Measurements from ENCODE around the gene SLC29A1. TPM values are rescaled to one million over a fixed set of nuclear protein-coding genes. Genes with fewer than 3 reads are reported as not detected.

The SLC29A1 gene
- total RNA-seq (2022; extraction: Qiagen RNA extraction): 40.5 to 52.5 TPM (median 48.2 TPM) in 5 replicates

DNA sequence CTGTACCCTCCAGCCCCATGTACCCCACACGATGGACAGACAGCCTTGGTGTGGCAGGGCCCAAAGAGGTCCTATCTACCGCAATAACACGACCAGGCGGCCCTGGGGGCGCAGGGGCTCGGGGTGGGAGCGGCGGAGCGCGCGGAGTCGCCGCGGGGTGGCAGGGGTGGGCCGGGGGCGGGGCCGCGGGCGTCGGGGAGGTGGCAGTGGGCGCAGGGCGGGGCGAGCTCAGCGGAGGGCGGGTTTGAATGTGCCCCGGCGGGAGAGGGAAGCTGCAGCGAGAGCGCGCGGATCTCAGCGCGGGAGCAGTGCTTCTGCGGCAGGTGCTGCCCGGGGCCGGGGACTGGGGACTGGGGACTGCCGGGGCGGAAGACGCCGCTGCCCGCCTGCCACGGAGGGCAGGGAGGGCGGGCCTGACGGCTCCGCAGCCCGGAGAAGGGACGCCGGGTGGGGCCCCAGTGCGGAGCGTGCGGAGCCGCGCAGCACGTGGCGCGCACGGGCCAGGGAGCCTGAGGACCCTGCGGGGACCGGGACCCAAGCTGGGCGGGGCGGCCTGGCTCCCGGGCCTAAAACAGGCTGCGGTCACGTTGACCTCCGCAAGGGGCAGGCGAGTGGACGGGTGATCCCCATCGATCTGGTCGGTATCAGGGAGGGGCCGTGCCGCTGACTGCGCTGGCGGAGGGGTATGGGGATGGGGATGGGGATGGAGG lies at the start of gene SLC29A1:
Gene SLC29A1 (plus strand): TSS at position 277 of the 710 bp plus-strand sequence. CDS start 3,719 bp downstream, outside the sequence.

GRCh38 chr6:44216677-44217331 lies 6.6 kb upstream of the SLC29A1 start, which contains the start of gene MYMX:
MYMX (plus strand) TSS chr6:44216926; CDS start chr6:44217472, 546 bp downstream.

DNA sequence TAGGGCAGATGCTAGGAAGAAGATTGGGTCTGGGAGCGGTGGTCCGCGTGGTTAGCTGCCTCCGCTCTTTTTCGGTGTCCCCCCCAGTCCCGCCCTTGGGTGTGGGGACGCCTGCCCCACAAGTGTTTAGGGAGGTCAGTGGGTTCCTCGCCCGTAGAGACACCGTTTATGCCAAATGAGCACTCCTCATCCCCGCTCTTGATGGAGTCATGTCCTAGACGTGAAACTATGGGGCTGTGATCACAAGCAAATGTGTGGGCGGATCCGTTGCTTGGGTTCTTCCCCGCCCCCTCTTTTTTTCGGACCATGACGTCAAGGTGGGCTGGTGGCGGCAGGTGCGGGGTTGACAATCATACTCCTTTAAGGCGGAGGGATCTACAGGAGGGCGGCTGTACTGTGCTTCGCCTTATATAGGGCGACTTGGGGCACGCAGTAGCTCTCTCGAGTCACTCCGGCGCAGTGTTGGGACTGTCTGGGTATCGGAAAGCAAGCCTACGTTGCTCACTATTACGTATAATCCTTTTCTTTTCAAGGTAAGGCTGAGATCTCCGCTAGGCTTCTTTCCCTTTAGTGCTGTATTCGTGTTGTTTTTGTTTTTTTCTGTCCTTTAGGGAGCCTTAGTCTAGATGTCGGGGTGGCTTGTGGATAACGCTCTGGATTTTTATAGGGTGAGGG lies 23.4 kb downstream of the SLC29A1 start, which contains the start of gene HSP90AB1:
Gene HSP90AB1 (plus strand): TSS at position 439 of the 675 bp plus-strand sequence. CDS start 1,529 bp downstream, outside the sequence.

GRCh38 chr6:44257025-44257752 lies 33.8 kb downstream of the SLC29A1 start, which contains the start of gene SLC35B2:
SLC35B2 (minus strand) TSS chr6:44257528; CDS start chr6:44257410, 118 bp downstream.

GRCh38 chr6:44265007-44265721 lies 41.8 kb downstream of the SLC29A1 start, which contains the start of gene NFKBIE:
NFKBIE (minus strand) TSS chr6:44265551; CDS start chr6:44265346, 205 bp downstream.

DNA sequence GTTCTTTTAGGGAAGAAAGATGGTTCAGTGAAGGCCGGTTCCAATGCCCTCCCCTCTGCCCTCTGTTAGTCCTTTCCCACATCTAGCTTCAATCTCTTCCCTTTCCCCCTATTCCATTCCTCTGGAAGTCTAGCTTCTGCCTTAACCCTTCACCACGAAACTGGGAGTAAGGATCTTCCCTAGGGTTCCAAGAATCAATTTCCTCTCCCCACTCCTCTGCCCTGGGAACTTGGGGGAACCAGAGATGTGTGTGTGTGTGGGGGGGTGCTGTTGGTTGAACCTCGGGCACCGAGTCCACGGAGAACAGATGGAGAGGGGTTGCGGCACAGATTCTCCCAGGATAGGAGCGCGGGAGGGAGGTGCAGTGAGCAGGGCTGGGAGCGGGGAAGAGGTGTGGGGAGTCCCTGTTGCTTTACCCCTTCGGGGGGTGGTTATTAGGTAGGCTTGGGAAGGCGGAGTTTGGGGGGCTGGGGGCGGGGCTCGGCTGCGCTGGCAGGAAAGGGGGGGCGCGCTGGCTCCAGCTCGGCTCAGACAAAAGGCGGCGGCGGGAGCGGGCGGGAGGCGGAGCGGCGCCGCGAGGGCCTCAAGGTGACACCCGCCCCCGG lies 46.6 kb downstream of the SLC29A1 start, which contains the start of gene TMEM151B:
Gene TMEM151B (plus strand): TSS at position 530 of the 605 bp plus-strand sequence. CDS start 293 bp downstream, outside the sequence.

Other genes starting within 250 kb of the SLC29A1 start
- gene MRPL14, start 96.1 kb upstream of the SLC29A1 start, total RNA-seq (2022; extraction: Qiagen RNA extraction): 56.6 to 72.7 TPM (median 66.3 TPM) in 5 replicates
- gene TMEM63B, start 96.0 kb upstream of the SLC29A1 start, total RNA-seq (2022; extraction: Qiagen RNA extraction): 11.7 to 16.2 TPM (median 14.1 TPM) in 5 replicates
- gene CAPN11, start 64.8 kb upstream of the SLC29A1 start, total RNA-seq (2022; extraction: Qiagen RNA extraction): 0.05 TPM in 1 of 5 replicates, not detected in the others
- not detected in 5 replicates for gene MYMX, start 6.7 kb upstream of the SLC29A1 start, total RNA-seq (2022; extraction: Qiagen RNA extraction)
- gene HSP90AB1, start 23.5 kb downstream of the SLC29A1 start, total RNA-seq (2022; extraction: Qiagen RNA extraction): 1,035 to 1,319 TPM (median 1,095 TPM) in 5 replicates
- gene SLC35B2, start 33.9 kb downstream of the SLC29A1 start, total RNA-seq (2022; extraction: Qiagen RNA extraction): 55.0 to 66.9 TPM (median 65.8 TPM) in 5 replicates
- 5.7 to 8.2 TPM (median 7.0 TPM) in 5 replicates for gene NFKBIE, start 42.0 kb downstream of the SLC29A1 start, total RNA-seq (2022; extraction: Qiagen RNA extraction)
- 0.08 to 0.18 TPM (median 0.13 TPM) in 5 replicates for gene TMEM151B, start 46.9 kb downstream of the SLC29A1 start, total RNA-seq (2022; extraction: Qiagen RNA extraction)
- 5.6 to 8.2 TPM (median 6.8 TPM) in 5 replicates for gene AARS2, start 89.8 kb downstream of the SLC29A1 start, total RNA-seq (2022; extraction: Qiagen RNA extraction)
- not detected in 5 replicates for gene SPATS1, start 119.1 kb downstream of the SLC29A1 start, total RNA-seq (2022; extraction: Qiagen RNA extraction)
- gene CDC5L, start 164.1 kb downstream of the SLC29A1 start, total RNA-seq (2022; extraction: Qiagen RNA extraction): 11.0 to 17.0 TPM (median 12.0 TPM) in 5 replicates